Osteocyte (in vitro differentiated cells): ENCODE results near the gene ZNF217. TPM values are rescaled to one million over a fixed set of nuclear protein-coding genes. Genes with fewer than 3 reads are reported as not detected.

ENCODE experiments used
- DNase-seq: peaks from one replicate; pipeline ENCODE4 v3.0.0; 2021; ENCODE audit warnings: mixed read lengths; ENCODE audit not compliant: unreplicated experiment; ENCODE audit errors: extremely low spot score
- H3K27ac Mint-ChIP-seq: one replicate; pipeline ENCODE4 v1.8.0; 2021; ENCODE audit warnings: mild to moderate bottlenecking, mixed read lengths; ENCODE audit not compliant: unreplicated experiment
- H3K27me3 Mint-ChIP-seq: one replicate; pipeline ENCODE4 v1.8.0; 2021; ENCODE audit warnings: mixed read lengths; ENCODE audit not compliant: unreplicated experiment
- H3K36me3 Mint-ChIP-seq: one replicate; pipeline ENCODE4 v1.8.0; 2021; ENCODE audit warnings: mixed read lengths; ENCODE audit not compliant: unreplicated experiment
- H3K4me1 Mint-ChIP-seq: one replicate; pipeline ENCODE4 v1.8.0; 2021; ENCODE audit warnings: mixed read lengths; ENCODE audit not compliant: unreplicated experiment
- H3K4me3 Mint-ChIP-seq: one replicate; pipeline ENCODE4 v1.8.0; 2021; ENCODE audit warnings: mild to moderate bottlenecking, moderate library complexity, mixed read lengths; ENCODE audit not compliant: unreplicated experiment
- H3K9me3 Mint-ChIP-seq: one replicate; pipeline ENCODE4 v1.8.0; 2021; ENCODE audit warnings: mixed read lengths; ENCODE audit not compliant: unreplicated experiment
- total RNA-seq: library from RNA; stranded (reverse); gene quantifications from 2 replicates; pipeline ENCODE4 v1.2.1, GENCODE V29; 2021
- TF ChIP-seq, protein P1 (sequence below): fragments of 200-600 bp; sonication (generic); IDR thresholded peaks from 2 replicates; pipeline ENCODE4 v1.5.0; 2021; ENCODE audit warnings: antibody characterized with exemption, mild to moderate bottlenecking, moderate library complexity

ZNF217 gene
- total RNA-seq, 1 donor from 2014 or later = 44.3 TPM

DNA sequence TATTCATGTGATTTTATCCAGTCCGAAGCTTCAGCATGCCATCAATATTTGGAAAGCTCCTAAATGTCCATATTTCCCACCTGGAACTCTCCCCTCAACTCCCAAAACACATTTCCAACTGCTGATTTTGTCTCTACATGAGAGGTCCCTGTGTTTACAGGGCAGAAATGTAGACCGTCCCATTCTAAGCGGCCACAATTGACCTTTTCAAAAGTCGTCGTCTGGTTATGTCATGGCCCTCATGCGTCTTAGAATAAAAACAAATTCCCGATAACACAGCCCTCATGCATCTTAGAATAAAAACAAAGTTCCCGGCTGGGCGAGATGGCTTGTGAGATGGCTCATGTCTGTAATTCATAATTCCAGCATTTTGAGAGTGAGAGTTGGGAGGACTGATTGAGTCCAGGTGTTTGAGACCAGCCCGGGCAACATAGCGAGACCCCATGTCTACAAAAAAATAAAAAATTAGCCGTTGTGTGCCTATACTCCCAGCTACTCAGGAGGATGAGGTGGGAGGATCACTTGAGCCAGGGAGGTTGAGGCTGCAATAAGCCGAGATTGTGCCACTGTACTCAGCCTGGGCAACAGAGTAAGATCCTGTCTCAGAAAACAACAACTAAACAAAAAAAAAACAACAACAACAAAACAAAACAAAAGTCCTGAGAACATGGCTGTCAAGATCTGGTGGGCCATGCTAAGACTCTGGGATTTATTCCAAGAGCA, 6.4 kb upstream of the ZNF217 start:
- peaks cover 29% of the 10 kb centered on the region for H3K4me1 Mint-ChIP-seq
- DNase-seq = peak; percentile 10
- no peak overlapping the region for H3K27ac Mint-ChIP-seq
- no peaks in the 10 kb centered on the region for H3K36me3 Mint-ChIP-seq
- no peaks in the 10 kb centered on the region for H3K9me3 Mint-ChIP-seq
- TF ChIP-seq, protein P1, sequence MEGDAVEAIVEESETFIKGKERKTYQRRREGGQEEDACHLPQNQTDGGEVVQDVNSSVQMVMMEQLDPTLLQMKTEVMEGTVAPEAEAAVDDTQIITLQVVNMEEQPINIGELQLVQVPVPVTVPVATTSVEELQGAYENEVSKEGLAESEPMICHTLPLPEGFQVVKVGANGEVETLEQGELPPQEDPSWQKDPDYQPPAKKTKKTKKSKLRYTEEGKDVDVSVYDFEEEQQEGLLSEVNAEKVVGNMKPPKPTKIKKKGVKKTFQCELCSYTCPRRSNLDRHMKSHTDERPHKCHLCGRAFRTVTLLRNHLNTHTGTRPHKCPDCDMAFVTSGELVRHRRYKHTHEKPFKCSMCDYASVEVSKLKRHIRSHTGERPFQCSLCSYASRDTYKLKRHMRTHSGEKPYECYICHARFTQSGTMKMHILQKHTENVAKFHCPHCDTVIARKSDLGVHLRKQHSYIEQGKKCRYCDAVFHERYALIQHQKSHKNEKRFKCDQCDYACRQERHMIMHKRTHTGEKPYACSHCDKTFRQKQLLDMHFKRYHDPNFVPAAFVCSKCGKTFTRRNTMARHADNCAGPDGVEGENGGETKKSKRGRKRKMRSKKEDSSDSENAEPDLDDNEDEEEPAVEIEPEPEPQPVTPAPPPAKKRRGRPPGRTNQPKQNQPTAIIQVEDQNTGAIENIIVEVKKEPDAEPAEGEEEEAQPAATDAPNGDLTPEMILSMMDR = no peak
- no peak overlapping the region for H3K4me3 Mint-ChIP-seq
- no peaks in the 10 kb centered on the region for H3K27me3 Mint-ChIP-seq

DNA sequence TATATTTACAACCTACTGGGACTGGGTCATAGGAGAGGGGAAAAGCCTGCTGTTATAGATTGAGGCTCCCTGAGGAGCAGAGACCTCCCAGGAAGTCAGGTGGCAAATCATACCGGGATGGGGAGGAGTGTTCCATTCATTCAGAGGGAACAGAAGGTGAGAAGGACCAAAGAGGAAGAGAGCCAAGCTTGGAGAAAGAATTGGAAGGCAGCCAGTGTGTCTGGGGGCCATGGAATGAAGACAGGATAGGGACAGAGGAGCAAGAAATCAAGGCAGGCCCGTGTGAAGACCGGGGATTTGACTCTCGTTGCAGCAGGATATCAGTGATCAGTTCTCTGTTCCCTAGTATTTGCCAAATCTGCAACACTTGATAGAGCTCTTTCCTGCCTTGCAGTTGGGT, 5.7 kb upstream of the ZNF217 start:
- H3K27ac Mint-ChIP-seq = no peak overlapping the region
- H3K4me3 Mint-ChIP-seq = no peak overlapping the region

DNA sequence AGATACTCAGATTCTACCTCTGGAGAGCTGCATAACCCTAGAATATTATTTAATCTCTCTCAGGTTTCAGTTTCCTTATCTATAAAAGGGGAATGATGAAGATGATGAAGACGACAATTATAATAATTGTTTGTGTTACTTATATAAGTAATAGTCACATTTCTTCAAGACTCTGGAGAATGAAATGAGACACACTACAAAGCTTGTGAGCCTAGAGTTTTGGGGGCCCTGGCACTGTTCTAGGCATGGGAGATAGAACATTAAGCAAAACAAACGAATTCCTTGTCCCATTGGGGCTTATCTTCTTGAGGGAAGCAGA, 5.4 kb upstream of the ZNF217 start:
- peak; percentile 30 for DNase-seq
- no peak overlapping the region for H3K27ac Mint-ChIP-seq
- no peak overlapping the region for H3K4me3 Mint-ChIP-seq
- peaks cover 35% of the 10 kb centered on the region for H3K4me1 Mint-ChIP-seq
- no peaks in the 10 kb centered on the region for H3K27me3 Mint-ChIP-seq
- no peaks in the 10 kb centered on the region for H3K36me3 Mint-ChIP-seq
- H3K9me3 Mint-ChIP-seq = no peaks in the 10 kb centered on the region
- TF ChIP-seq, protein P1 = no peak

More for the DNA sequence above, 5.7 kb upstream of the ZNF217 start:
- TF ChIP-seq, protein P1 = no peak
- H3K36me3 Mint-ChIP-seq = no peaks in the 10 kb centered on the region
- DNase-seq = no peak
- H3K27me3 Mint-ChIP-seq = no peaks in the 10 kb centered on the region
- no peaks in the 10 kb centered on the region for H3K9me3 Mint-ChIP-seq
- peaks cover 35% of the 10 kb centered on the region for H3K4me1 Mint-ChIP-seq

DNA sequence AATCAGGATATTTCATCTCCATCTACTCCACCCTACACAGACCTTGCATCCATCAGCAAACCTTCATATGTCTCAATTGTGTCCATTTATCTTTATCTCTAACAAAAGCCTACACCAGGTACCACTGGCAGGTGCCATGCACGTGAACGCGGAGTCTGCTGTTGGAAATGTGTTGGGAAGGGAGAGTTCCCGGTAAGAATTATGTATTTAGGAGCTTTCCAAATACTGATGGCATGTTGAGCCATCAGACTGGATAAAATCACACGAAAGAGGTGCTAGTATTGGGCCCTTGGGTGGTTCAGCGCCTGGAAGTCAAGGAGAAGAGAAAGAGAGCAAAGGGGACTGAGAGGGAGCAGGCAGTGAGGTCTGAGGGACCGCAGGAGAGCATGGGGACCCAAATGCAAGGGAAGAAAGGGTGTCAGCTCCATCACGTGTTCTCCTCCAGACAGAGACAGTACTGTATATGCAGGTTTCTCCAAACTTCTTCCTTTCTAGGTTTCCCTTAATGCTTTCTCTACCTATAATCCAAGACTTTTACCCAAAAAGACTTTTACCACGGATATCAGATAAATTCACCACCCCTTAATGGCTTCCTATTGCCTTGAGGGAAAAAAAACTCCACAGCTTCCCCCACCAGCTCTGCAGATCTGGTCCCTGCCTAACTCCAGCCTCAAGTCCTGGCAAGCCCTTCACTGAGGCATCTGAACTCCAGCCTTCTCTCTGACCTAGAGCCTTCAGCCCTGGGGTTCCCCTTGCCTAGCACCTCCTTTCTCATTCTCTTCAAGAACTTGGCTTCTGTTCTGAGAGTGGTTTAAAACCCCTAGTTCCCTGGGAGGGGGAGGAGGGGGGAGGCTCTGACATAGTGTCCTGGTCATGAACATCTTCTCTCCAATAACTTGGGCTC, 4.8 kb upstream of the ZNF217 start:
- H3K9me3 Mint-ChIP-seq = no peaks in the 10 kb centered on the region
- TF ChIP-seq, protein P1 = no peak
- H3K27ac Mint-ChIP-seq = no peak overlapping the region
- no peaks in the 10 kb centered on the region for H3K27me3 Mint-ChIP-seq
- peak; percentile 56 for DNase-seq
- H3K4me3 Mint-ChIP-seq = no peak overlapping the region
- no peaks in the 10 kb centered on the region for H3K36me3 Mint-ChIP-seq
- H3K4me1 Mint-ChIP-seq = peaks cover 35% of the 10 kb centered on the region

DNA sequence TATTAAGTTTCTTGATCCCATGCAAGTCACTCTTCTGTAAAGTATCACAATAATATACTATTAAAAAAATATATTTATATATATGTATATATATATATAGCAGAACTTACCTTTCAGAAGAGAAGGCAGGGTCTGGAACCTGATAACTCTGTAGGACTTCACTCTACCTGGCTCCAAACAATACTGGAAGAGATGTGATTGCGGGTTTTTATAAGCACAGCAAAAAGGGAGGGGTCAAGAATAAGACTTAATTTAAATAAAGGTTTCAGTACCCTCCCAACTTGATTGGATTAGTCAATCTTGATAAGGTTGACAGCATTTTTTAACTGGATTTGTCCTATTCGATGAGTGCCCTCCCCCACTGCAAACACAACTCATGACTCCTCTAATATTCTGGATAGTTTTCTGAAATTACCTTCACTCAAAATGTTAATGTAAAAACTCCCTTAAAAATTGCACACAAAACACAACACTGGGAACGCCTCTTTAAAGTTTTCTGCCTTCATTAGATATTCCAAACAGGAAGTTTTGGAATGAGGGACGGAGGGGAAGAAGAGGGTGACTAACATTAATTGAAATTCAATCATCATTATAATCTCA, 4.0 kb upstream of the ZNF217 start:
- Mint-ChIP-seq H3K36me3 (no peaks in the 10 kb centered on the region), H3K4me1 (peaks cover 35% of the 10 kb centered on the region), H3K27me3 (no peaks in the 10 kb centered on the region), H3K27ac (no peak overlapping the region), H3K9me3 (no peaks in the 10 kb centered on the region), H3K4me3 (no peak overlapping the region)
- no peak for DNase-seq
- TF ChIP-seq, protein P1 = no peak
